HL-60/S4 treated with phorbol 12-myristate 13-acetate at 8.2 ng/mL for 4 days and 3 days (cell line): ENCODE results near the gene POGK.
"Not testable (repeated sequence)": the region's sequence is repeated elsewhere in the genome, so short reads cannot be mapped to it uniquely, and the experiment has no call there.

ENCODE experiments used
- in situ Hi-C: fragments of 300-500 bp; cut with MboI; formaldehyde crosslinking; loops from 2 replicates; pipeline ENCODE4 v1.15.0; 2022; ENCODE audit warnings: low sequenced_read_pairs

Gene POGK, protein sequence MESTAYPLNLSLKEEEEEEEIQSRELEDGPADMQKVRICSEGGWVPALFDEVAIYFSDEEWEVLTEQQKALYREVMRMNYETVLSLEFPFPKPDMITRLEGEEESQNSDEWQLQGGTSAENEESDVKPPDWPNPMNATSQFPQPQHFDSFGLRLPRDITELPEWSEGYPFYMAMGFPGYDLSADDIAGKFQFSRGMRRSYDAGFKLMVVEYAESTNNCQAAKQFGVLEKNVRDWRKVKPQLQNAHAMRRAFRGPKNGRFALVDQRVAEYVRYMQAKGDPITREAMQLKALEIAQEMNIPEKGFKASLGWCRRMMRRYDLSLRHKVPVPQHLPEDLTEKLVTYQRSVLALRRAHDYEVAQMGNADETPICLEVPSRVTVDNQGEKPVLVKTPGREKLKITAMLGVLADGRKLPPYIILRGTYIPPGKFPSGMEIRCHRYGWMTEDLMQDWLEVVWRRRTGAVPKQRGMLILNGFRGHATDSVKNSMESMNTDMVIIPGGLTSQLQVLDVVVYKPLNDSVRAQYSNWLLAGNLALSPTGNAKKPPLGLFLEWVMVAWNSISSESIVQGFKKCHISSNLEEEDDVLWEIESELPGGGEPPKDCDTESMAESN

DNA sequence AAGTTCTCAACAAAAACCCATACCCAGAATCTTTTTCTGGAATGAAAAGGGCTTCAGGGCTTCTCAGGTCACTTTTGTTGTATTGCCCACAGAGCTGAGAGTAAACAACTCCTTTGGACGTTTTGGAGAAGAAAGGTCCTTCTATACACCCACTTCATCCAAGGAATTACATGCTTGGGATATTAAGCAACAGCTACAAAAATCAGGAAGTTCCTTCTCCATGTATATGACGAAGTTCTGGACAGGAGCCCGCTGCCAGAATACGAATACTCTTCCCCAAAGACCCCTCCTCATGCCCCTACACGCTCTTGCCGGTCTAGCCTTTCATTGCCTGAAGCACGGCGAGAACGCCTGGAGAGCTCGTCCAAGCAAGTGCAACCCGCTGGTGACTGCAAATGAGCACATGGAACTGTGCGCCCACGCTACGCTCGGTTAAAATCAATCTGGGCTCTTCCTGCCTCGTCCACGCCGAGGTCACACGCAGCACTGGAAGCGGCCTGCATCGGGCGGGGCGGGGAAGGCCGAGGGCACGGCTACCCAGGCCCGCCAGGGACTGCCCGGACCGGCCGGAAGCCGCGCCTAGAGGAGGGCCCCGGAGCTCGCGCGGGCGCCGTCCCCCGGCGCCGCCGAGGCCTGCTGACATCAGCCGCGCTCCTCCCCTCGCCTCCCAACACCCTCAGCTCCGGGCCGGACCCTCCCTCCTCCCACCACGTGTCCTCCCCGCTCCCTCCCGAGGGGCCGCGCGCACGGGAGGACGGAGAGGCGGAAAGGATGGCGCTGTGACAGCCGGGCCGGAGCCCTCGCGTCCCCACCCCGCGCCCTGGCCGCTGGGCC lies at the start of gene POGK:
Gene POGK, plus strand, starts transcription at position 710 of the 834 bp plus-strand sequence. CDS start 1,482 bp downstream, outside the sequence.
- in situ Hi-C loops, result no loop called here

DNA sequence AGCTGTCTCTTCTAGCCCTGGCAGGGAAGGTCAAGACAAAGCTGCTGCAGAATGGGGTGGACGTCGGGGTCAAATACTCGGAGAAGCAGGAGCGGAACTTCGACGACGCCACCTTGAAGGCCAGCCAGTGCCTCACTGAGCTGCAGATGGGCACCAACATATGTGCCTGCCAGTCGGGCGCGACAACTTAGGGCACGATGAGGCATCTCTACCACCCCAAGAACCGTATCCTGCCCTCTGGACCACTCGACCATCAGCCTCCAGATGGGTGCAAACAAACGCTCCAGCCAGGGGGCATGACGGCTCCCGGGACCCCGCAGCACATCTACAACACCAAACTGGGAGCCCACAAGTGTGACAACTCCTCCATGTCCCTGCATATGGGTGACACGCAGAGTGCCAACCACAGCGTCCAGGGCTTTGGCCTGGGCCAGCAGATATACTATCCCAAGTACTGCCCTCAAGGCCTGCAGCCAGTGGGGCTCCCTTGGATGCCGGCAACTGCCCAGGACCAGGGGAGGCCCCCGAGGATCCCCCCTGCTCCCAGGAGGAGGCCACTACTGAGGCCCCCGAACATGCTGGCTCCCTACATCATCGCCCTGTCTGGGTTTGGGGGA lies 42.5 kb upstream of the POGK start:
- in situ Hi-C loops, result no loop called here

DNA sequence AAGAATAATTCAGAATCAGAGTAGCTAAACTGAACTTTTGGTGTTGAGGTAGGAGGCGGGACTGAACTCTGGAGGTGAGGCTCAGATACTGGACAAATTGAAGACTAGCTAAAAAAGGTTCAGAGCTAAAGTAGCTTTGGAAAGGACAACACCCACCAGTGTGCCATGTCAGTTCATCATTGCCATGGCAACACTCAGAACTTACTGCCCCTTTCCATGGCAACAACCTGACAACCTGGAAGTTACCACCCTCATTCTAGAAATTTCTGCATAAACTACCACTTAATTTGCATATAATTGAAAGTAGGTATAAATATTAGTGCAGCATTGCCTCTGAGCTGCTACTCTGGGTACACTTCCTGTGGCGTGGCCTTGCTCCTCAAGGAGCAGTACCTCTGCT lies 30.3 kb upstream of the POGK start:
- in situ Hi-C loops, result no loop called here

DNA sequence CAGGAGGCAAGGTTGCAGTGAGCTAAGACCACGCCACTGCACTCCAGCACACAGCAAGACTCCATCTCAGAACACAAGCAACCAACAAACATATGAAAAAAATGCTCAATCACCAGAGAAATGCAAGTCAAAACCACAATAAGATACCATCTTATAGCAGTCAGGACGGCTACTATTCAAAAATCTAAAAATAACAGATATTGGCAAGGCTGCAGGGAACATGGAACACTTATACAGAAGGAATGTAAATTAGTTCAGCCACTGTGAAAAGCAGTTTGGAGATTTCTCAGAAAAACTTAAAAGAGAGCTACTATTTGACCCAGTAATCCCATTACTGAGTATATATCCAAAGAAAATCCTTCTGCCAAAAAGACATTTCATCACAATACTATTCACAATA lies 27.6 kb upstream of the POGK start:
- in situ Hi-C loops, result no loop called here

DNA sequence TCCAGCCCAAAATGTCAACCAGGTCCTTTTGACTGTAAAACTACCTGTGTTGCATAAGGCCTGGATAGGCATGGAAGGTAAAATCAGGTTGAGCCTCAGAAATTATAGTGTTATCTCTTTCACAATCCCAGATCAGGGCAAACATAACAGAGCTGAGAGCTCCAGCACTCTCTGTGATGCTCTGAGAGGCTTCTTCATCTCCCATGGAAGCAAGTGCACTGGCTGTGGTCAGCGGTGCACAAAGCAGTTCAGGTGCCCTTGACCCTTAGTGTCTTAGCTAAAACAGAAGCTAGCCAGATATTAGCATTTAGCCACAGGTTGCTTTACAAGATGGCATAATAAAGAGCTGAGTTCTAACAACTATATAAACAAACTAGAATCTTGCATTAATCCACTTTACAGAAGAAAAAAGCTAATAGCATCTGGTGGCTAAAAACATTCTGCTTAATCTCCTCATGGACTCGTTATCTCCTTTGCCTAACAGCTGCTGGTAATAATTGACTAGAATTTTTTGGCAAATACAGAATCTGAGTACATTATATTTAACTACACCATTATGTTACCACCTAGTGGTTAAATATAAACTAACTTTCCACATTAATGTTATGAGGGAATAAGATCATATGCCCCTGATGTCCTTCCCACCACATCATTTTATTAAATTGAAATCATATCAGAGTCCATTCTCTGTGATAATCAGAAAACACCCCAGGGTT lies 25.6 kb upstream of the POGK start:
- in situ Hi-C loops, result no loop called here

DNA sequence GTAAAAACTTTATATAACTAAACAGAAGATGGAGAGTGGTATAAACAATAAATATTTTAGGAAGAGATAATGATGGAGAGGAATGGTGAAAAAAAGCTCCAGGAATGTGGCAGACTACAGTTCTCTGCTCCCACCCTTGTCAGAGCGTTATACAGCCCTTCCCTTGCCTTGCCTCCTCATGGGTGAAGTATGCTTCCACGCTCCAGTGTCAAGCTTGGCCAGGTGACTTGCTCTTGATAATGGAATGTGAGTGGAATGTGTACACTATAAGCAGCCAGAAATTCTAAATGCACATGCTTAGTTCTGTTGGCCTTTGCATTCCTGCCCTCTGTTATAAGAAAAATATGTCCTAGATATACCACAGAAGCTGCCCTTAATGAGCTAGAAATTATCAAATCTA lies 24.7 kb upstream of the POGK start:
- in situ Hi-C loops, result no loop called here

DNA sequence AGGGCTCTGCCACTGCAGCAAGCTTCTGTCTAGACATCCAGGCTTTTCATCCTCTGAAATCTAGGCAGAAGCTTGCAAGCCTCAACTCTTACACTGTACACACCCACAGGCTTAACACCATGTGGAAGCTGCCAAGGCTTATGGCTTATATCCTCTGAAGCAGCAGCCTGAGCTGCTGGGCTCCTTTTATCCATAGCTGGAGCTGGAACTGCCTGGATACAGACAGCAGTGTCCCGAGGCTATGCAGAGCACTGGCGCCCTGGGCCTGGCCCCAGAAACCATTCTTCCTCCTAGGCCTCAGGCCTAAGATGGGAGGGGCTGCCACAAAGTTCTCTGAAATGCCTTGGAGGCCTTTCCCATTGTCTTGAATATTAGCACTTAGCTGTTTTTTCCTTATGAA lies 19.3 kb upstream of the POGK start:
- in situ Hi-C loops, result no loop called here

DNA sequence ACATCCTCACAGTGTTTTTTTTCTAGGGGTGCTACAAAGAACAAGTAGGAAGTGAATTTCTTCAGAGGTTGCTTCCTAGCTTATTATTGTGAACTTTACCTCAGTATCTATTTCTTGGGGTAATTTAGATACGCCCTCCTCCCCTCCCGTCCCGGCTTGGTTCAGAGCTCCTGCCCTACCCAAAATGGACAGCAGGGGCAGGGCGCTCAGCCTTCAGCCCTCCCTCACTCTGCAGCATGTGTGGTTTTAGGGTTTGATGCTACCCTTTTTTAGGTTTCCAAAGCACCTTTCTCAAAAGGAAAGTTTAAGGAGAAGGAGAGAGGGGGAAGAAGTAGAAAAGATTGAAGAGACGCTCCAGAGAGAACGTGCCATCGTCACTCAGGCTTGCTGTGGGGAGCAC lies 16.9 kb upstream of the POGK start:
- in situ Hi-C loops, result no loop called here

DNA sequence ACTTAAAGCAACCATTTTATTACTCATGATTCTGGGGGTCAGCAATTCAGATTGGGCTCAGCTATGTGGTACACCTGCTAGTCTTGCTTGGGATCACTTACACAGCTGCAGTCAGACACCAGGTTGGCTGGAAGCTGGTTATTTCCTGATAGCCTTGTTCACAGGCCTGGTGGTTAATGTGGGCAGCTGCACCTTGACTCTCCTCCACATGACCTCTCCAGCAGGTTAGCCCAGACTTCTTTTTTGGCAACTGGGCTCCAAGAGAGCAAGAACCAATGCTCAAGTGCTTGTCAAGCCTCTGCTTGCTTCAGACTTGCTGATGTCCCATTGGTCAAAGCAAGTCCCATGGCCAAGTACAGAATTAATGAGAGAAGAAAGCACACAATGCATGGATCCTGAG lies 11.8 kb upstream of the POGK start:
- in situ Hi-C loops, result no loop called here

DNA sequence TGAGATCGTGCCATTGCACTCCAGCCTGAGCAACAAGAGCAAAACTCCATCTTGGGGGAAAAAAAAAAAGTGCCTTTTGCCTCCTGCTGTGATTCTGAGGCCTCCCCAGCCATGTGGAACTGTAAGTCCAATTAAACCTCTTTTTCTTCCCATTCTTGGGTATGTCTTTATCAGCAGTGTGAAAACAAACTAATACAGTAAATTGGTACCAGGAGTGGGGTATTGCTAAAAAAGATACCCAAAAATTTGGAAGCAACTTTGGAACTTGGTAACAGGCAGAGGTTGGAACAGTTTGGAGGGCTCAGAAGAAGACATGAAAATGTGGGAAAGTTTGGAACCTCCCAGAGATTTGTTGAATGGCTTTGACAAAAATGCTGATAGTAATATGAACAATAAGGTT lies 9.5 kb upstream of the POGK start:
- in situ Hi-C loops, result not testable (repeated sequence)

DNA sequence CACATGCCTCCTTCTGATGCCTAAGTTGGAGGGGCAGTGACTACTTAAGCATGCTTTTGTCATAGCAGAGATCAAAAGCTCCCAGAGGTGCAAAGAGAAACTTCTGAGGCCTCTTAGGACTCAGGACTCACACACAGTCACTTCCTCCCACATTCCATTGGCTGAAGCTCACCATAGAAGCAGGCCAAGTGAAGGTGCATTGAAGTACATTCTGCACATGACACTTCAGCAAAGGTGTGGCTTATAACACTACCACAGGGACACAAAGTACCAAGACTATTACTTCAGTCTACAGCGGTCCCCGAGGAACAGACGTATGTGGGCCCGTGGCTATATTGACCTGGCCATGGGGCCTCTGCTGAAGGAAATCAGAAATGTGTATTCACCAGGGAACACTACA lies 2.5 kb upstream of the POGK start:
- in situ Hi-C loops, result no loop called here

DNA sequence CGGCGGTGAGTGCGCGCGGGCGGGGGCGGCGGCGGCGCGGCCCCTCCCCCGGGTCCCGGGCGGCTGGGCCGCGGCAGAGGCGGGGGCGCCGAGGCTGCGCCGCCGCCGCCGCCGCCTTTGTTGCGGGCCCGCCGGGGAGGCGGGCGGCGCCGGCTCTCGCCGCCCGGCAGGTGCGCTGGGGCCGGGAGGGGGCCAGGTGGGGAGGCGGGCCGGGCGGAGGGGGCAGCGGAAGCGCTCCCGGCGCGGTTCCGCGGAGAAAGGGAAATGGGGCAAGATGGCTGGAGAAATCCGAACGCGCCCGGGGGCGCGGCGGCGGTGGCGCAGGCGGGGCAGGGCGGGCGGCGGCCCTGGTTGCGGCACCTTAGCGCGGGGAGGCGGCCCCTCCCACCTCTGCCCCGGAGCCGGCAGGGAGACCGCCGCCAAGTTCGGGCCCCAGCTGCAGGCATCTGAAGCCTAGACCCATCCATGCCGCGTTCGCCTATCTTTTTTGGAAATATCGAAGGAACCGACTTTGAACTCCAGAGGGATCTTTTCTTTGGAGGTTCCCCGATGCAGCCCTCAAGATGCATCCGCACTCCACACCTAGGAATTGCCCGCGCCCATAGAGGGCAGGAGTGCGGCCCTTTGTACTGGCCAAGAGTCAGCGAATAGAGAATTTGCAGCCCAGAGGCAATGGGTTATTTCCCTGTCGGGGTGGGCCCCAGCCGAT lies 479 bp downstream of the POGK start:
- in situ Hi-C loops, result no loop called here

DNA sequence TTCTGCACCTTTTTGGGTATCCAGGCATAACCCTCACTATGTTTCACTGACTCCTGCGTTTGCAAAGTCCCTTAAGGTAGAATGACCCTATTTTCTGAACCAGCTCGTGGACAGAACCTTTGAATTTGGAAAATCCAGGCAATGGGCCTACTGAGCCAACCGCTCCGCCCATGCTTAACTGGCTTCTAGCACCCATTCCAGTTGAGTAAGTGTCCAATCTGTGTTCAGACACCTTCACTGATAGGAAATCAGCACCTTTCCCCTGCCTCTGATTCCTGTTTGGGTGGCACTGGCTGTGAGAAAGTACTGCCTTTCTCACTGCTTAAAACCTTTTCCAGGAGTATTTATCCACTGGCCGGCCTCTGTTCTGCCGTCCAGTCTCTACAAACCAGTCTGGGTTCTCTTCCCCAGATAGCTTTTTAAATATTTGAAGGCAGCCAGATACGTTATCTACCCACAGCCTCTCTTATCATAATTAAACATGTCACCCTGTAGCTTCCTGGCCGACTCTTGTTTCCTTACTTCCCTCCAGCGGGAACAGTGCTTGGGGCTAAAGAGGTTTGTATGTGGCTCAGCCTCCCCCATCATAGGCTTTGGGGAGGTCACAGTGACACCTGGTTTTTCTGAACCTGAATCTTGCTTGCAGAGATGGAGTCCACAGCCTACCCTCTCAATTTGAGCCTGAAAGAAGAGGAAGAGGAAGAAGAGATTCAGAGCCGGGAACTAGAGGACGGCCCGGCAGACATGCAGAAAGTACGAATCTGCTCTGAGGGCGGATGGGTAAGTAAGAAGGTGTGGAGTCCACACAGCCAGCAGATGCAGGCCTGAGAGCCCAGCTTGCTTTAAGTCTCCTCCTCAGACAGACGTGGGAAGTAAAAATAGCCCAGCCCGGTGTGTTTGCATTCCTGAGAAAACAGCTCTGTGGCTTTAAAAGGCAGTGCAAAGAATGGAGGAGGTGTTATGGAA lies 1.3 kb downstream of the POGK start:
- in situ Hi-C loops, result no loop called here

DNA sequence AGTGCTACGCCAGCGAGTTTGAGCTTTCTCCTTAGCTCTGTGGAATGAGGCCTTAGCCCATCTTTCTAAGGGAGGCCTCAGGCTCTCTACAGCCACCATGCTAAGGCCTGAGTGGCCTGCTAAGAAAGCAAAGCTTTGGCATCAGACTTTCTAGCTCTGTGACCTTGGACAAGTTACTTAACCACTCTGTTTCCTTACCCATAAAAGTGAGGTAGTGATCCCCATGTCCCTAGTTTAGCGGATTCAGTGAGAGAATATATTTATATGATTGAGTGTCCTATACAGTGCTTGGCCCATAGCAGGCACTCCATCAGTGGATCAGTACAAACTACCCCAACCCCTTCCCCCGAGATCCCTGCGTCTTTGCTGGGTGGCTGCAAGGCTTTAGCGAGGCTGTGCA lies 4.0 kb downstream of the POGK start:
- in situ Hi-C loops, result no loop called here

DNA sequence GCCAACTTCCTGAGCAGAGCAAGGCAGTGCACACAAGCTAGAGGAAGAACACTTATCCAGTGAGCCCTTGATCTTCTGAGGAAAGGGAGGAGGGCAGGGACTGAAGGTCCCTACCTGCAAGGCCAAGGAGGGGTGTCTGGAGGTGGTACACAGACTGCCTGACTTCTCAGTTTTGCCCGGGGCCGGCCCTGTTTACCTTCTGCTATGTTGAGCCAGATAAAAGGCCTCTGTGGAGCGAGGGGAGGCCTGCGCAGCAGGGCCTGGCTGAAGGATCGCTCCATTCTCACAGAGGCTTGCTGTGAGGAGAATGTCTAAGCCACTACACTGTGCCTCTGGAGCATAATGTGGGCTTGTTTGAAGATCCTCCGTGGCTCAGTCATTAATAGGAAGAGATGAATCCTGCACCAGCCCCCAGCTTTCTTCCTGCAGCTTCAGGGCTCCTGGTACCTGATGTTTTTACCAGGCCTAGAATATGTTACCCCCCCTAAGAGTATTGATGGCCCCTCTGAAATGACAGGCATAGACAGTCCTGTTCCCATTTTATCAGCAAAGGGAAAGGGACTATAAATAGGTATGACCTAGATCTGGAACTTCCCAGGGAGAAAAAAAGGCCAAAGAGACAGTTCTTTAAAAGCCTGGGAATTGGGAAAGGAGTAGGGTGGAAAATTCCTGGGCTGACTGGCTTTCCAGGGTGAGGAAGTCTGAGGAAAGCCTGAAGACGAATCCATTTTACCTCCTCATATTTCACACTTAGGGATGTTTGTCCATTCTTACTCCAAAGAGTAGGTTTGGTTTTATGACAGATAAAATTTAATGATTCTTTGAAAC lies 4.7 kb downstream of the POGK start:
- in situ Hi-C loops, result no loop called here

DNA sequence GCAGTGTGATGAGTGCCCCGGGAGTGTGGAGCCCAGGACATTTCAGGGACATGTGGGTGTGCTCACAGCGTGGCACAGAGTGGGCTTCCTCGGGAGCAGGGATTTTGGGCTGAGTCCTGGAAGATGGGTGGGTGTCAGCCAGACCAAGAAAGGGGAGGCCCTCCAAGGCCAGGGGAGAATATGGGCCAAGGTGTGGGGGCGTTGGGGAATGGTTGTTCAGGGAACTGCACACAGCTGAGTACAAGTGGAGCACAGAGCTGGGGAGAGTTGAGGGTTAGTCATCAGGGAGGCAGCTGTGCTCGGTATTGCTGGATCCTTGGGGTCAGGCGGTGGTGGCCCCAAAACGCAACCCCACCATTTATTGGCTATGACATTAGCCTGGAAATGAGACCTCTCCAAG lies 5.5 kb downstream of the POGK start:
- in situ Hi-C loops, result no loop called here

DNA sequence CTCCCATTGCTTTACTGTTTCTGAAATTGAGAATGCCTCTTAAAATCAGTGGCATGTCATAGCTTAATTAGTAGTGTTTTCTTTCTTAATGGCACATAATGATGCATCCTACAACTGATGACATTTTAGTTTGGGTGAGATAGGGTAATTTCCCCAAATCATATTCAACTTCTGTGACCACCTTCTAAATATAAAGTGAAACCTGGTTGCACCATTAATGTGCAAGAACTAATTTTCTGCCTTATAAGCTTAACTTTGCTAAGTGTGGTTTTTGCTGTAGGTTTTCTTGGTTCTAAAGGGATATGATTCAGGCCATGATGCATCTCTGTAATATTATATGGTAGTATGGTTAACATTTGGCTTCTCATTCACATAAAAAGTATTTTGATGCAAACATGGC lies 8.9 kb downstream of the POGK start:
- in situ Hi-C loops, result no loop called here

DNA sequence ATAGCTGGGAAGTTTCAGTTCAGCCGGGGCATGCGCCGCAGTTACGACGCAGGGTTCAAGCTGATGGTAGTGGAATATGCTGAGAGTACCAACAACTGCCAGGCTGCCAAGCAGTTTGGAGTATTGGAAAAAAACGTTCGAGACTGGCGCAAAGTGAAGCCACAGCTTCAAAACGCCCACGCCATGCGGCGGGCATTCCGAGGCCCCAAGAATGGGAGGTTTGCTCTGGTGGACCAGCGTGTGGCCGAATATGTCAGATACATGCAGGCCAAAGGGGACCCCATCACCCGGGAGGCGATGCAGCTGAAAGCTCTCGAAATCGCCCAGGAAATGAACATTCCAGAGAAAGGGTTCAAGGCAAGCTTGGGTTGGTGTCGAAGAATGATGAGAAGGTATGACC lies 9.9 kb downstream of the POGK start:
- in situ Hi-C loops, result no loop called here
